WTC11 (cell line): ENCODE results near the gene PTPRN2. TPM values are rescaled to one million over a fixed set of nuclear protein-coding genes. Genes with fewer than 3 reads are reported as not detected.

Experiments
- ATAC-seq: fragments of 200-7000 bp; cut with Tn5 transposase; 2 replicates; pipeline ENCODE4 v1.10.0; 2021; ENCODE audit warnings: mild to moderate bottlenecking, moderate library complexity
- CTCF ChIA-PET: fragments of 300-600 bp; sonication (Branson Sonifier 250); formaldehyde crosslinking; loops from one replicate; lab custom pipeline; 2021; ENCODE audit warnings: antibody characterized with exemption; lab: Charles Lee
- POLR2A ChIA-PET: fragments of 350-600 bp; sonication (Branson Sonifier 250); formaldehyde crosslinking; loops from one replicate; lab custom pipeline; 2021; ENCODE audit warnings: antibody characterized with exemption; lab: Charles Lee
- DNase-seq: peaks from one replicate; pipeline ENCODE4 v3.0.0; 2021; ENCODE audit warnings: low spot score
- H3K27ac Mint-ChIP-seq: 2 replicates; pipeline ENCODE4 v1.8.0; 2021; ENCODE audit warnings: mixed read lengths
- H3K27me3 Mint-ChIP-seq: 2 replicates; pipeline ENCODE4 v1.8.0; 2021; ENCODE audit warnings: low read depth, mild to moderate bottlenecking, moderate library complexity, mixed read lengths
- H3K36me3 Mint-ChIP-seq: 2 replicates; pipeline ENCODE4 v1.8.0; 2021; ENCODE audit warnings: mixed read lengths
- H3K4me1 Mint-ChIP-seq: 2 replicates; pipeline ENCODE4 v1.8.0; 2022; ENCODE audit warnings: mixed read lengths
- H3K4me3 Mint-ChIP-seq: 2 replicates; pipeline ENCODE4 v1.8.0; 2021; ENCODE audit warnings: mild to moderate bottlenecking, moderate library complexity, mixed read lengths
- H3K9me3 Mint-ChIP-seq: 2 replicates; pipeline ENCODE4 v1.8.0; 2021; ENCODE audit warnings: mixed read lengths
- ESRRA ChIP-seq: sonication (generic); formaldehyde crosslinking; IDR thresholded peaks from 2 replicates; pipeline ENCODE4 v1.8.1; 2022; ENCODE audit warnings: mild to moderate bottlenecking, missing genetic modification reagents, borderline replicate concordance
- FOXK1 ChIP-seq: sonication (generic); formaldehyde crosslinking; IDR thresholded peaks from 2 replicates; pipeline ENCODE4 v1.8.0; 2022; ENCODE audit warnings: mild to moderate bottlenecking, moderate library complexity, missing genetic modification reagents
- GABPB1 ChIP-seq: sonication (generic); formaldehyde crosslinking; IDR thresholded peaks from 2 replicates; pipeline ENCODE4 v1.8.1; 2023; ENCODE audit warnings: mild to moderate bottlenecking, missing genetic modification reagents
- HMGA2 ChIP-seq: fragments of 250-450 bp; sonication (Bioruptor Pico); IDR thresholded peaks from 2 replicates; pipeline ENCODE4 v1.4.0; 2021; ENCODE audit warnings: mild to moderate bottlenecking, moderate library complexity
- IRF2 ChIP-seq: sonication (generic); formaldehyde crosslinking; IDR thresholded peaks from 2 replicates; pipeline ENCODE4 v1.8.0; 2022; ENCODE audit warnings: low read depth, missing genetic modification reagents, borderline replicate concordance
- JAZF1 ChIP-seq: fragments of 250-450 bp; sonication (Bioruptor Pico); IDR thresholded peaks from 2 replicates; pipeline ENCODE4 v1.9.0; 2021; ENCODE audit warnings: moderate library complexity, mild to moderate bottlenecking, inconsistent platforms
- MXD4 ChIP-seq: fragments of 250-450 bp; sonication (Bioruptor Pico); IDR thresholded peaks from 2 replicates; pipeline ENCODE4 v1.8.0; 2021; ENCODE audit warnings: mild to moderate bottlenecking, moderate library complexity, borderline replicate concordance
- NFYB ChIP-seq: sonication (generic); formaldehyde crosslinking; conservative IDR thresholded peaks from 2 replicates; pipeline ENCODE4 v1.8.0; 2022; ENCODE audit warnings: low read depth, missing genetic modification reagents
- OVOL2 ChIP-seq: fragments of 250-450 bp; sonication (Bioruptor Pico); IDR thresholded peaks from 2 replicates; pipeline ENCODE4 v1.9.0; 2021; ENCODE audit warnings: mild to moderate bottlenecking, borderline replicate concordance
- TCF7 ChIP-seq: sonication (generic); formaldehyde crosslinking; IDR thresholded peaks from 2 replicates; pipeline ENCODE4 v1.8.0; 2022; ENCODE audit warnings: mild to moderate bottlenecking, low read depth, missing genetic modification reagents, moderate library complexity
- total RNA-seq: library from RNA; stranded (reverse); gene quantifications from 3 replicates; pipeline ENCODE4 v1.2.3, GENCODE V29; 2021
- TF ChIP-seq, protein P1 (sequence below): fragments of 250-450 bp; sonication (Bioruptor Pico); IDR thresholded peaks from 2 replicates; pipeline ENCODE4 v1.8.0; 2021; ENCODE audit warnings: mild to moderate bottlenecking
- TF ChIP-seq, protein P2 (sequence below): fragments of 250-450 bp; sonication (Bioruptor Pico); IDR thresholded peaks from 2 replicates; pipeline ENCODE4 v1.9.0; 2021; ENCODE audit warnings: moderate library complexity, mild to moderate bottlenecking, inconsistent platforms, borderline replicate concordance
- TF ChIP-seq, protein P3 (sequence below): fragments of 200-600 bp; IDR thresholded peaks from 2 replicates; pipeline ENCODE4 v1.8.0; 2022; ENCODE audit warnings: antibody characterized with exemption
- TF ChIP-seq, protein P4 (sequence below): sonication (generic); formaldehyde crosslinking; IDR thresholded peaks from 2 replicates; pipeline ENCODE4 v1.8.0; 2022; ENCODE audit warnings: mild to moderate bottlenecking, missing genetic modification reagents
- TF ChIP-seq, protein P5 (sequence below): sonication (generic); formaldehyde crosslinking; conservative IDR thresholded peaks from 2 replicates; pipeline ENCODE4 v1.8.1; 2022; ENCODE audit warnings: mild to moderate bottlenecking, missing genetic modification reagents
- TF ChIP-seq, protein P6 (sequence below): sonication (generic); formaldehyde crosslinking; IDR thresholded peaks from 2 replicates; pipeline ENCODE4 v1.8.0; 2022; ENCODE audit warnings: missing genetic modification reagents

Gene PTPRN2
- total RNA-seq, 1 experiment from 2014 or later, result 4.7 TPM

DNA sequence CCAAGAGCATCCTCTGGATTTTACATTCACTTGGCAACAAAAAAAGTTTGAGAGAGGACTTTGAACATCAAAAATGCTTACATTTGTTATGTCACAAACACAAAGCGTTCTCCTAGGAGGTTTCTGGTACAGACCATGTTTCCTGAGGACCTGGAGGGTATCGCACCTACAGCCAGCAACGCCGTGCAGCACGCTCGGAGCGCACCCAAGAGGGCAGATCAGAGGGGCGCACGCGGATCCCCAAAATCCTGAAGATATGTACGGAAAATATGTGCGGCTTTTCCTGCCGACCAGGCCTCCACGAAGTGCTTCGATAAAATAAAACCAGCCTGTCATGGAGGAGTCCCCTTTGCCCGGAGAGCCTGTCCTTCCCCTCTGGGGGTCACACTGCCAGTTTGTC is 796.0 kb downstream of the PTPRN2 start:
- no peak overlapping the region for H3K27ac Mint-ChIP-seq
- POLR2A ChIA-PET, result no interaction called here
- H3K4me1 Mint-ChIP-seq, result peaks cover 37% of the 10 kb centered on the region

DNA sequence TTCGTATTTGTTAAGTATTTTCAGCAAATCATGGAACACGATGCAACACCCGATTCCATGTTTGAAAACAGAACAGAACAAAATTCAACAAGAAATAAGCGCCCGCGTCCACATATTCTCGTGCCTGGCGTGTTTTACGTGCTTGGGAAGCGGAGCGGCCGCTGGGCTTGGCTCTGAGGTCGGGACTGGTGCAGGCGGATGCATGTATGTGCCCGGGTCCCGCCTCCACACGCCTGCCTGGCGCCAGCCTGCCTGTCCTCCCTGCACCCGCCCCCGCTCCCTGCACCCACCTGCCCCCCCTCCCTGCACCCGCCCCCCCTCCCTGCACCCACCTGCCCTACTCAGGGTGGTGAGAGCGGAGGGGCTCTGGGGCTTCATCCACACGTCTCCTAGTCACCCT is 796.4 kb downstream of the PTPRN2 start:
- Mint-ChIP-seq H3K4me1 (peaks cover 35% of the 10 kb centered on the region), H3K36me3 (peaks cover 20% of the 10 kb centered on the region), H3K27ac (no peak overlapping the region), H3K27me3 (peaks cover 3% of the 10 kb centered on the region; the same call in 1 of the 2 replicates), H3K4me3 (no peak overlapping the region), H3K9me3 (peaks cover 30% of the 10 kb centered on the region)
- ATAC-seq (no peak), DNase-seq (no peak)
- TF ChIP-seq, protein P1, sequence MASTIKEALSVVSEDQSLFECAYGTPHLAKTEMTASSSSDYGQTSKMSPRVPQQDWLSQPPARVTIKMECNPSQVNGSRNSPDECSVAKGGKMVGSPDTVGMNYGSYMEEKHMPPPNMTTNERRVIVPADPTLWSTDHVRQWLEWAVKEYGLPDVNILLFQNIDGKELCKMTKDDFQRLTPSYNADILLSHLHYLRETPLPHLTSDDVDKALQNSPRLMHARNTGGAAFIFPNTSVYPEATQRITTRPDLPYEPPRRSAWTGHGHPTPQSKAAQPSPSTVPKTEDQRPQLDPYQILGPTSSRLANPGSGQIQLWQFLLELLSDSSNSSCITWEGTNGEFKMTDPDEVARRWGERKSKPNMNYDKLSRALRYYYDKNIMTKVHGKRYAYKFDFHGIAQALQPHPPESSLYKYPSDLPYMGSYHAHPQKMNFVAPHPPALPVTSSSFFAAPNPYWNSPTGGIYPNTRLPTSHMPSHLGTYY, result no peak
- ChIA-PET POLR2A (no interaction called here), CTCF (no interaction called here)

More for the DNA sequence above, 796.0 kb downstream of the PTPRN2 start:
- H3K27me3 Mint-ChIP-seq, result peaks cover 3% of the 10 kb centered on the region; the same call in 1 of the 2 replicates
- H3K4me3 Mint-ChIP-seq, result no peak overlapping the region
- CTCF ChIA-PET, result no interaction called here
- ATAC-seq, result no peak
- peaks cover 20% of the 10 kb centered on the region for H3K36me3 Mint-ChIP-seq
- TF ChIP-seq TCF7 (CRISPR knock-in tag), result no peak
- TF ChIP-seq IRF2 (CRISPR knock-in tag), result no peak
- TF ChIP-seq, protein P2, sequence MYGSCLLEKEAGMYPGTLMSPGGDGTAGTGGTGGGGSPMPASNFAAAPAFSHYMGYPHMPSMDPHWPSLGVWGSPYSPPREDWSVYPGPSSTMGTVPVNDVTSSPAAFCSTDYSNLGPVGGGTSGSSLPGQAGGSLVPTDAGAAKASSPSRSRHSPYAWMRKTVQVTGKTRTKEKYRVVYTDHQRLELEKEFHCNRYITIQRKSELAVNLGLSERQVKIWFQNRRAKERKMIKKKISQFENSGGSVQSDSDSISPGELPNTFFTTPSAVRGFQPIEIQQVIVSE, result no peak
- no peak for TF ChIP-seq ESRRA (CRISPR knock-in tag)
- TF ChIP-seq MXD4, result no peak
- no peak for TF ChIP-seq JAZF1 (CRISPR knock-in tag)
- no peak for TF ChIP-seq HMGA2
- TF ChIP-seq, protein P3, sequence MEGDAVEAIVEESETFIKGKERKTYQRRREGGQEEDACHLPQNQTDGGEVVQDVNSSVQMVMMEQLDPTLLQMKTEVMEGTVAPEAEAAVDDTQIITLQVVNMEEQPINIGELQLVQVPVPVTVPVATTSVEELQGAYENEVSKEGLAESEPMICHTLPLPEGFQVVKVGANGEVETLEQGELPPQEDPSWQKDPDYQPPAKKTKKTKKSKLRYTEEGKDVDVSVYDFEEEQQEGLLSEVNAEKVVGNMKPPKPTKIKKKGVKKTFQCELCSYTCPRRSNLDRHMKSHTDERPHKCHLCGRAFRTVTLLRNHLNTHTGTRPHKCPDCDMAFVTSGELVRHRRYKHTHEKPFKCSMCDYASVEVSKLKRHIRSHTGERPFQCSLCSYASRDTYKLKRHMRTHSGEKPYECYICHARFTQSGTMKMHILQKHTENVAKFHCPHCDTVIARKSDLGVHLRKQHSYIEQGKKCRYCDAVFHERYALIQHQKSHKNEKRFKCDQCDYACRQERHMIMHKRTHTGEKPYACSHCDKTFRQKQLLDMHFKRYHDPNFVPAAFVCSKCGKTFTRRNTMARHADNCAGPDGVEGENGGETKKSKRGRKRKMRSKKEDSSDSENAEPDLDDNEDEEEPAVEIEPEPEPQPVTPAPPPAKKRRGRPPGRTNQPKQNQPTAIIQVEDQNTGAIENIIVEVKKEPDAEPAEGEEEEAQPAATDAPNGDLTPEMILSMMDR, result no peak
- TF ChIP-seq, protein P4, sequence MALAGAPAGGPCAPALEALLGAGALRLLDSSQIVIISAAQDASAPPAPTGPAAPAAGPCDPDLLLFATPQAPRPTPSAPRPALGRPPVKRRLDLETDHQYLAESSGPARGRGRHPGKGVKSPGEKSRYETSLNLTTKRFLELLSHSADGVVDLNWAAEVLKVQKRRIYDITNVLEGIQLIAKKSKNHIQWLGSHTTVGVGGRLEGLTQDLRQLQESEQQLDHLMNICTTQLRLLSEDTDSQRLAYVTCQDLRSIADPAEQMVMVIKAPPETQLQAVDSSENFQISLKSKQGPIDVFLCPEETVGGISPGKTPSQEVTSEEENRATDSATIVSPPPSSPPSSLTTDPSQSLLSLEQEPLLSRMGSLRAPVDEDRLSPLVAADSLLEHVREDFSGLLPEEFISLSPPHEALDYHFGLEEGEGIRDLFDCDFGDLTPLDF (CRISPR knock-in tag), result no peak
- TF ChIP-seq OVOL2, result no peak
- TF ChIP-seq GABPB1 (CRISPR knock-in tag), result no peak
- no peak for TF ChIP-seq NFYB
- TF ChIP-seq, protein P5, sequence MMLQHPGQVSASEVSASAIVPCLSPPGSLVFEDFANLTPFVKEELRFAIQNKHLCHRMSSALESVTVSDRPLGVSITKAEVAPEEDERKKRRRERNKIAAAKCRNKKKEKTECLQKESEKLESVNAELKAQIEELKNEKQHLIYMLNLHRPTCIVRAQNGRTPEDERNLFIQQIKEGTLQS (CRISPR knock-in tag), result no peak
- no peak for TF ChIP-seq FOXK1 (CRISPR knock-in tag)
- TF ChIP-seq, protein P6, sequence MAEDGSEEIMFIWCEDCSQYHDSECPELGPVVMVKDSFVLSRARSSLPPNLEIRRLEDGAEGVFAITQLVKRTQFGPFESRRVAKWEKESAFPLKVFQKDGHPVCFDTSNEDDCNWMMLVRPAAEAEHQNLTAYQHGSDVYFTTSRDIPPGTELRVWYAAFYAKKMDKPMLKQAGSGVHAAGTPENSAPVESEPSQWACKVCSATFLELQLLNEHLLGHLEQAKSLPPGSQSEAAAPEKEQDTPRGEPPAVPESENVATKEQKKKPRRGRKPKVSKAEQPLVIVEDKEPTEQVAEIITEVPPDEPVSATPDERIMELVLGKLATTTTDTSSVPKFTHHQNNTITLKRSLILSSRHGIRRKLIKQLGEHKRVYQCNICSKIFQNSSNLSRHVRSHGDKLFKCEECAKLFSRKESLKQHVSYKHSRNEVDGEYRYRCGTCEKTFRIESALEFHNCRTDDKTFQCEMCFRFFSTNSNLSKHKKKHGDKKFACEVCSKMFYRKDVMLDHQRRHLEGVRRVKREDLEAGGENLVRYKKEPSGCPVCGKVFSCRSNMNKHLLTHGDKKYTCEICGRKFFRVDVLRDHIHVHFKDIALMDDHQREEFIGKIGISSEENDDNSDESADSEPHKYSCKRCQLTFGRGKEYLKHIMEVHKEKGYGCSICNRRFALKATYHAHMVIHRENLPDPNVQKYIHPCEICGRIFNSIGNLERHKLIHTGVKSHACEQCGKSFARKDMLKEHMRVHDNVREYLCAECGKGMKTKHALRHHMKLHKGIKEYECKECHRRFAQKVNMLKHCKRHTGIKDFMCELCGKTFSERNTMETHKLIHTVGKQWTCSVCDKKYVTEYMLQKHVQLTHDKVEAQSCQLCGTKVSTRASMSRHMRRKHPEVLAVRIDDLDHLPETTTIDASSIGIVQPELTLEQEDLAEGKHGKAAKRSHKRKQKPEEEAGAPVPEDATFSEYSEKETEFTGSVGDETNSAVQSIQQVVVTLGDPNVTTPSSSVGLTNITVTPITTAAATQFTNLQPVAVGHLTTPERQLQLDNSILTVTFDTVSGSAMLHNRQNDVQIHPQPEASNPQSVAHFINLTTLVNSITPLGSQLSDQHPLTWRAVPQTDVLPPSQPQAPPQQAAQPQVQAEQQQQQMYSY (CRISPR knock-in tag), result no peak
- TF ChIP-seq, all 79 proteins: peak for 0
- H3K9me3 Mint-ChIP-seq, result peaks cover 34% of the 10 kb centered on the region
- no peak for DNase-seq
